Stomach (tissue), 9 donors: Measurements from ENCODE around the gene ETV6. TPM values are rescaled to one million over a fixed set of nuclear protein-coding genes. Genes with fewer than 3 reads are reported as not detected.

Experiments used
- DNase-seq, 2 donors: peaks; one replicate each; pipeline versions ENCODE4 v3.0.0 to v3.0.0-alpha.2; 2013 to 2019
- H3K27ac ChIP-seq, 5 donors: fragments of 200-600 bp in 4 of 5; sonication (generic) in 4 of 5; one replicate each; pipeline ENCODE4 v1.5.1; 2013 to 2019; ENCODE audit warnings: mild to moderate bottlenecking in 1 of 5, moderate library complexity in 1 of 5
- H3K27me3 ChIP-seq, 3 donors: fragments of 200-600 bp; sonication (generic); one replicate each; pipeline ENCODE4 v1.5.1; 2017 to 2019; ENCODE audit warnings: mixed run types in 1 of 3
- H3K36me3 ChIP-seq, 4 donors: fragments of 200-600 bp; sonication (generic); 1 replicate in 3 of 4; 2 replicates in 1 of 4; pipeline ENCODE4 v1.5.1; 2016 to 2019
- H3K4me1 ChIP-seq, 4 donors: fragments of 200-600 bp; sonication (generic); one replicate each; pipeline ENCODE4 v1.5.1; 2016 to 2019
- H3K4me3 ChIP-seq, 4 donors: fragments of 200-600 bp; sonication (generic) in 3 of 4; one replicate each; pipeline ENCODE4 v1.5.1; 2016 to 2019; ENCODE audit warnings: mild to moderate bottlenecking in 1 of 4
- H3K9me3 ChIP-seq, 4 donors: fragments of 200-600 bp; sonication (generic); one replicate each; pipeline ENCODE4 v1.5.1; 2016 to 2019
- EP300 ChIP-seq: sonication (generic); formaldehyde crosslinking; IDR thresholded peaks from one replicate; pipeline ENCODE4 v1.6.1; 2017; ENCODE audit warnings: antibody characterized with exemption
- POLR2A ChIP-seq, 4 donors: fragments of 450-650 bp; IDR thresholded peaks; one replicate each; pipeline ENCODE4 v1.6.1; 2016; ENCODE audit warnings: antibody characterized with exemption in 4 of 4, control low read depth in 2 of 4, mild to moderate bottlenecking in 1 of 4, moderate library complexity in 1 of 4
- POLR2AphosphoS5 ChIP-seq, 3 donors: sonication (generic); formaldehyde crosslinking; IDR thresholded peaks; one replicate each; pipeline ENCODE4 v1.6.1; 2016; ENCODE audit warnings: antibody characterized with exemption in 3 of 3
- WGBS, 5 donors: extraction: QIAGEN DNeasy Blood & Tissue Kit in 3 of 5; methylation state at CpG; one replicate each; pipeline versions ENCODE4 v1.1.5 to v1.1.7; 2013 to 2018; 5-methylcytosine and 5-hydroxymethylcytosine counted together
- intact Hi-C: fragments of 100-400 bp; cut with DNase I; formaldehyde crosslinking; loops from one replicate; pipeline ENCODE4 v1.15.1; 2023; ENCODE audit warnings: low total_unique reads
- polyA plus RNA-seq, 3 donors: library from polyadenylated mRNA; stranded (reverse); fragments of 200-250 nt; gene quantifications; one replicate each; pipeline ENCODE4 v1.2.3, GENCODE V29; 2013
- total RNA-seq, 5 donors: library from RNA; depleted of rRNA; stranded (reverse); fragments of >200 nt; gene quantifications; one replicate each; pipeline versions ENCODE4 v1.1.0 to v1.2.3, GENCODE V29; 2014 to 2016
- TF ChIP-seq, protein P1 (sequence below), 7 experiments: fragments of 450-650 bp in 4 of 7; fragments of 200-600 bp in 3 of 7; sonication (generic) in 3 of 7; IDR thresholded peaks; one replicate each; pipeline ENCODE4 v1.5.1; 2016 to 2019; ENCODE audit warnings: antibody characterized with exemption in 7 of 7, control low read depth in 2 of 7, mild to moderate bottlenecking in 1 of 7
- donor health status: healthy with polysubstance abuse.
- donor health status: Bipolar disorder and iron deficiency.
- donor health status: healthy.

ETV6 gene
- total and polyA plus RNA-seq, 8 donors = 4.1 to 60.3 (median 13.4) TPM

DNA sequence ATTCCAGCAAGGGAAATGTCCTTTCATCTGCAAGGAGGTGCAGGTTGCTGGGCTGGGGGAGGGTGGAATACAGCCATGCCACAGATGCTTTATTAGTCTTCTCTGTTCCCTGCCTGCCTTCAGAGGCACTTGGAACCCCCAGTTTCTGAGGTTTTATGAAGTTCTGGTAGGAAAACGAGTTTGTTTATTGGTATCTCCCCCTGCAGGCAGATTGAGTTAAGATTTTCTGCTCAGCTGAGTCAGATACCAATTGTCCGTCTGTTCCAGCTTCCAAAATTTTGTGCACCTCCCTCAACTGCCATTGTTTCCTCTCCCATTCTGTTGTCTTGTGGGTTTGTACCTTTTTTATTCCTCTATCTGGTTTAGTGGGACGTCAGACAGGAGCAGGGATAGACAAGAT, 155.6 kb downstream of the ETV6 start:
- Histone ChIP-seq H3K9me3 (no peaks in the 10 kb centered on the region), H3K4me3 (no peak overlapping the region), H3K36me3 (no peaks in the 10 kb centered on the region), H3K4me1 (peaks cover 0 to 21% (median 0%) of the 10 kb centered on the region in 4 donors), H3K27me3 (no peaks in the 10 kb centered on the region), H3K27ac (no peak overlapping the region)
- intact Hi-C loops = no loop called here
- DNase-seq = no peak
- WGBS, 5 donors = 63 to 84% (median 76%) methylated on average over 3 of the region's 3 CpGs
- TF ChIP-seq, protein P1, sequence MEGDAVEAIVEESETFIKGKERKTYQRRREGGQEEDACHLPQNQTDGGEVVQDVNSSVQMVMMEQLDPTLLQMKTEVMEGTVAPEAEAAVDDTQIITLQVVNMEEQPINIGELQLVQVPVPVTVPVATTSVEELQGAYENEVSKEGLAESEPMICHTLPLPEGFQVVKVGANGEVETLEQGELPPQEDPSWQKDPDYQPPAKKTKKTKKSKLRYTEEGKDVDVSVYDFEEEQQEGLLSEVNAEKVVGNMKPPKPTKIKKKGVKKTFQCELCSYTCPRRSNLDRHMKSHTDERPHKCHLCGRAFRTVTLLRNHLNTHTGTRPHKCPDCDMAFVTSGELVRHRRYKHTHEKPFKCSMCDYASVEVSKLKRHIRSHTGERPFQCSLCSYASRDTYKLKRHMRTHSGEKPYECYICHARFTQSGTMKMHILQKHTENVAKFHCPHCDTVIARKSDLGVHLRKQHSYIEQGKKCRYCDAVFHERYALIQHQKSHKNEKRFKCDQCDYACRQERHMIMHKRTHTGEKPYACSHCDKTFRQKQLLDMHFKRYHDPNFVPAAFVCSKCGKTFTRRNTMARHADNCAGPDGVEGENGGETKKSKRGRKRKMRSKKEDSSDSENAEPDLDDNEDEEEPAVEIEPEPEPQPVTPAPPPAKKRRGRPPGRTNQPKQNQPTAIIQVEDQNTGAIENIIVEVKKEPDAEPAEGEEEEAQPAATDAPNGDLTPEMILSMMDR (IDR thresholded peaks at IDR 0.05) = no peak
- TF ChIP-seq POLR2AphosphoS5 (IDR thresholded peaks at IDR 0.05) = no peak
- no peak for TF ChIP-seq EP300
- no peak for TF ChIP-seq POLR2A (IDR thresholded peaks at IDR 0.05)

DNA sequence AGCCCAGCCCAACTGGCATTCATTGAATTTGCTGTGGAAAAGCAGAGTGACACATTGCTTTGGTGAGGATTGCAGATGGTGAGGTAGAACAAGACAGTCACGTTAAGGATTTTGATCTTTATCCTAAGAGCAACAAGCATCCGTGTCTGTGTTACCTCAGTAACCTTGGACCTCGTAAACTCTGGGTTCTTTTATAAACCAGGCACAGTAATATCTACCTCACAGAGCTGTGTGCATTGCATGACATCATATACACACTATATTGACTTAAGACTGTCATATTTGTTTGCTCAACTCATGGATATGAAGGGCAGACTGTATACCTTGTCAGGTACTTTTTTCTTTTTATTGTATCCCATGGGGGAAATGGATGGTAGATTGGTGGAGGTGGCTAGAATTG, 156.2 kb downstream of the ETV6 start:
- no peaks in the 10 kb centered on the region for H3K9me3 ChIP-seq
- TF ChIP-seq, protein P1 (IDR thresholded peaks at IDR 0.05) = no peak
- TF ChIP-seq EP300 (no peak), POLR2A (IDR thresholded peaks at IDR 0.05) (no peak), POLR2AphosphoS5 (IDR thresholded peaks at IDR 0.05) (no peak)
- WGBS, 5 donors = 53 to 75% (median 69%) methylated on average over 3 of the region's 3 CpGs
- no peak overlapping the region for H3K4me3 ChIP-seq
- peaks cover 0 to 24% (median 2%) of the 10 kb centered on the region in 4 donors for H3K4me1 ChIP-seq
- H3K27ac ChIP-seq = no peak overlapping the region
- DNase-seq = no peak
- intact Hi-C loops = no loop called here
- no peaks in the 10 kb centered on the region for H3K36me3 ChIP-seq
- H3K27me3 ChIP-seq = no peaks in the 10 kb centered on the region

DNA sequence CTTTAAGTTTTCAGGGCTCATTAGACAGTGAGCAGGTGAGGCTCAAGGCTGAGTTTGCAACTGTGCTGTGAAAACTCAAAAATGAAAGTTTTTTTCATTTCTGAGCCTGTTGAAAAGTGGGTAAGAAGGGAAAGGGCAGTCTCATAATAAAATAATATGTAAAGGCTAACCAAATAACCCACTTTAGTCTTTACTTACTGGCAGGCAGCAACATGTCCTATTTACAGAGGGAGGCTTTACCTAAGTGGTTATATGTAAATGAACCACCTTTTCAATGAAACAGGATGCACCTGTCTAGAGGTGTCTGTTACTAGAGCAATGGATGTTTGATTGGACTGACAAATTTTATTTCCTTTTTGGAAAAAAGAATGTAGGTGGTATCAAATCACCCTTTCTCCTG, 158.0 kb downstream of the ETV6 start:
- Histone ChIP-seq H3K4me1 (peaks cover 14 to 42% (median 18%) of the 10 kb centered on the region in 4 donors), H3K9me3 (no peaks in the 10 kb centered on the region), H3K27me3 (no peaks in the 10 kb centered on the region), H3K36me3 (no peaks in the 10 kb centered on the region), H3K27ac (no peak overlapping the region), H3K4me3 (no peak overlapping the region)
- TF ChIP-seq POLR2A (IDR thresholded peaks at IDR 0.05) = no peak
- TF ChIP-seq EP300 = no peak
- intact Hi-C loops = no loop called here
- no peak for DNase-seq

DNA sequence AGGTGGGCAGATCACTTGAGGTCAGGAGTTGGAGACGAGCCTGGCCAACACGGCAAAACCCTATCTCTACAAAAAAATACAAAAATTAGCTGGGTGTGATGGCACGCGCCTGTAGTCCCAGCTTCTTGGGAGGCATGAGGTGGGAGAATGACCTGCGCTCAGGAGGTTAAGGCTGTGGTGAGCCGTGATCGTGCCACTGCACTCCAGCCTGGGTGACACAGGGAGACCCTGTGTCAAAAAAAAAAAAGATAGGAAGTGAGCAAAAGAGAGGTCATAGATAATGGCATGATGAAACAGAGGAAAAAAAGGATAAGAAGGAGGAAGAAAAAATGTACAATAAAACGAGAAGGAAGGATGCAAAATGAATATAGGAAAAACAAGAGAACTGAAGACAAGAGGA, 159.5 kb downstream of the ETV6 start:
- H3K4me3 ChIP-seq = no peak overlapping the region
- H3K4me1 ChIP-seq = peaks cover 27 to 56% (median 33%) of the 10 kb centered on the region in 4 donors
- no peaks in the 10 kb centered on the region for H3K36me3 ChIP-seq
- WGBS, 5 donors = 89 to 94% (median 93%) methylated on average over 8 of the region's 8 CpGs
- DNase-seq = no peak
- intact Hi-C loops = no loop called here
- TF ChIP-seq, protein P1 (IDR thresholded peaks at IDR 0.05) = no peak
- no peak for TF ChIP-seq POLR2A (IDR thresholded peaks at IDR 0.05)
- no peak for TF ChIP-seq EP300
- TF ChIP-seq POLR2AphosphoS5 (IDR thresholded peaks at IDR 0.05) = no peak
- H3K27ac ChIP-seq = peak overlapping the region in 1 of 5 donors; percentile 70
- H3K27me3 ChIP-seq = no peaks in the 10 kb centered on the region
- no peaks in the 10 kb centered on the region for H3K9me3 ChIP-seq

DNA sequence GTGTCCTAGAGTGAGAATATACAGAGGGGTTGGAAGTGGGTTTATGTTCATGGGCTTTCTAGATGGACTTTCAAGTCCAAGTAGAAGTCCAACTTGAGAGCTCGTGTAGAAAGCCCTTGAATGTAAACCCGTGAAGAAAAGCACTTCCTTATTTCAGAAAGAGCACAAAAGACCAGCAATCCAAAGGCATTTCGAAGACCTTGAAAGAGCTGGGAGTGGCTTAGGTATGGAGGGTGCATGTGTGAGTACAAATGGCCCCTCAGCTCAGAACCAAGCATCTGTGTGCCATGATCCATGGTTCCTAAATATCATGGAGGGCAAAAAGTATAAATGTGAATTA, 160.7 kb downstream of the ETV6 start:
- no peak for TF ChIP-seq EP300
- TF ChIP-seq, protein P1 (IDR thresholded peaks at IDR 0.05) = no peak
- TF ChIP-seq POLR2AphosphoS5 (IDR thresholded peaks at IDR 0.05) = no peak
- TF ChIP-seq POLR2A (IDR thresholded peaks at IDR 0.05) = no peak
- Histone ChIP-seq H3K4me3 (no peak overlapping the region), H3K36me3 (no peaks in the 10 kb centered on the region), H3K4me1 (peaks cover 27 to 60% (median 39%) of the 10 kb centered on the region in 4 donors), H3K9me3 (no peaks in the 10 kb centered on the region), H3K27ac (peak overlapping the region in 1 of 5 donors; percentile 70), H3K27me3 (no peaks in the 10 kb centered on the region)
- DNase-seq = no peak
- WGBS, 5 donors = 74 to 85% (median 81%) methylated on average over 3 of the region's 3 CpGs
- intact Hi-C loops = no loop called here
